IPS DF 4.7 (cell line): ENCODE measurements around the gene NXPE1.

Experiments used
- DNase-seq: peaks from one replicate; pipeline ENCODE4 v3.0.0-alpha.2; 2013; ENCODE audit warnings: low spot score; ENCODE audit errors: extremely low read depth

Gene NXPE1

DNA sequence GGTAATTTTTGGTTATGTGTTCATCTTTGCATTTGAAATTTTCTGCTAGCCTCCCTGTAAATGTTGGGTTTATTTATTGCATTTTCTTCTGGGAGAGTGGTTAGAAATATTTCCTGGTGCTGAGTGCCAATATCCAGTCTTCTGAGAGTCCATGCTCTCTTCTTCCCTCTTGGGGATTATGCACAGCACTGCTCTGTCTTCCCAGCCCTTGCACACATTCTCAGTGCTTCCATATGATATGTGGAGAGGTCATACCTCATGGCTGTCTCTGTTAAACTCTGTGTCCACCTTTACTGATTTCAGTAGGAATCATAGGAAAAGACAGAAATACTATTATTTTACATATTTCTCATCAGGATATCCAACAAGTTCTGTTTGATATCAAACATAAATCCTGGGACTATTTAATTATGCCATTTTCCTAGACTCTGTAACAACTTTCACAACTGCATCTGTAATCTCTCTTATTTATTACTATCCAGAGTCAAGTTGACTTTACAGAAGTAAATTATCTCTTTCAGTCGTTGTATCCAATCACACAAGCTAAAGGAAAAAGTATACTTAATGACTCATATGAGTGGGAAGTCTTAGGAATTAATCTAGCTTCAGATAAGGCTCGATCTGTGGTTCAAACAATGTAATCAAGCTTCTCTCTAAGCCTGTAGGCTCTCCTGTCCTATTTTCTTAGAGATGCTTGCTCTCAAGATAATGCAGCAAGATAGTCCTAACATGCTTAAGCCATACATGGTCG is 2.7 kb upstream of the NXPE1 start:
- no peak for DNase-seq

DNA sequence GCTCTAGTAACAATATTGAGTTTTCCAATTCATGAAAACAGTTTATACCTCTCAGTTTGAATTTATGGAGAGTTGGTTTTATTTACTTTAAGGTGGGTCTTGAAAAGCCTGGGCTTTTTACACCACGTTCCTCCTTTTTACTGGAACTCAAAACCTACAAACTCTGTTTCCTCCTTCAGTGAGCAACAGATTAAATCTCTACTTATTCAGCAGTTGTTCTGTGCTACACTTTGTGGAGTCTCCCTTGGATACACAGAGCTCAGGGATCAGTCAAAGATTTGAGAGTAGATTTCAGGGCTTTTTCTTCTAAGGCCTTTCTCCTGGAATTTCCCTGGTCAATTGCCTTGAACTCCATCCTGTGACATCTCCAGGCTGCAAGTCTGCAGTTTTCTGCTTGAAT is 3.5 kb downstream of the NXPE1 start:
- no peak for DNase-seq

DNA sequence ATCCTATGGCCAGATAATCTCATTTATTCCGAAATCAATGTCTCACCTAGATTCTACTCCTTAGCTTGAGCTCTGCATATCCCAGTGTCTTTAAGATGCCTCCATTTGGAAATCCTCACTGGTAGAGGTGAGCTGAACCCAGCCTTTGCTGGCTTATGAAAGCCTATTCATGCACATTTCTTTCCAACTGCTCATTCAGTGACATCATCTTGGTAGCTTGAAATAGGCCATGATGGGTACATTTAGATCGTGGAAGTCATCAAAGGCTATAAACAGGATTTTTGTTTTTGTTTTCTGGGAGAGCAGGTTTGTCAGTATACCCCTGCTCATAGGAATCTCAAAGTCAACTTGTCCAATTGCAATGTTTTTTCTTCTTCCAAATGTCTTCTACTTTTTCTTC is 6.0 kb downstream of the NXPE1 start:
- no peak for DNase-seq

DNA sequence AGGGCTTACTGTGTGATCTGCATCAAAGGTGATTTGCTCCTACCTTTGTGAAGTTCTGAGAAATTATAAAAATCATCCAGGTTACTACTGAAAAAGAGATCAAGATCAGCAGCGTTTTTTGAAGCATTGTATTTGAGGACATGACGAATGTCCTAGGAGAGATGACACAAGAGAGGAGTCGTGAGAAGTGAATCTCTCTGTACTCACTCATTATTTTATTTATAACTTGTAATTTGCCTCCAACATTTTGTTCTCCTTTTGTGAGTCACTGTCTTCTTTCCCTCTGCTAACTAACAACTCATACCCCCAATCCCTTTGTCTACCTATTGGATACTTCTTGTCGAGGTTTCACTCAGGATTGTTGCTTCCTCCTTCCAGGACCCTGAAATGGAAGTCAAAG is 8.6 kb downstream of the NXPE1 start:
- no peak for DNase-seq

DNA sequence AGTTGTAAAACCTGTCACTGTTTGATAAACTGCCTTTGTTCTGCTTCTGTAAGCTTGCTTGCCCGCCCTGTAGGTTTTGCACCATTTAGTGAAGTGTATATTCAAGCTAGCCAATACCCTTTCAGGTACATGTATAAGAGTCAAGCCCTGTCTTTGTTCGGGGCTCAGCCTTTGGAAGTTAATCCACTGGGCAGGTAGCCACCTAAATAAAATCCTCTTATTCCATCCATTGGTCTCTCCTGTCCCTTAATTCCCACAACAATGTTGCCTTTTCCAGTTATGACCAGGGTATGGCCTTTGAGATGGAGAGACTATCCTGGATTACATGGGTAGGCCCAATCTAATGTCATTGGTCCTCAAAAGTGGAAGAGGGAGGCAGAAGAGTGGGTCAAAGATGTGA is 34.0 kb downstream of the NXPE1 start:
- no peak for DNase-seq

DNA sequence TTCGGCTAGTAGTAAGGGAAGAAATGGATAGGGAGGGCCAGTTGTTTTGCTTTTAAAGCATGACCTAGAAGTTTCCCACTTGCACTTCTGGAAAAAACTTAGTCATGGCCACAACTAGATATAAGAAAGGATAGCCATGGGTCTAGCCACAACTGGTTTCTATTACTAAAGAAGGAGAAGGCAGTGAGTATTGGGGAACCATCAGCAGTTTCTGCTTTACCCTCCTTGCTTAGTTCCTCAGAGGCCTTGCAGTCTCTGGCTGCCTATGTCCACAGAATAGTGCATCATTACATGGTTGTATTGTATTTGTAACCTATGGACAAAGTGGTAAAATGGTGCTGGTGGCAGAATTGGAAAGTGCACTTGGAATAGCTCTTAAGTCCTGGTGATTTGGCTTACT is 35.6 kb downstream of the NXPE1 start:
- no peak for DNase-seq

DNA sequence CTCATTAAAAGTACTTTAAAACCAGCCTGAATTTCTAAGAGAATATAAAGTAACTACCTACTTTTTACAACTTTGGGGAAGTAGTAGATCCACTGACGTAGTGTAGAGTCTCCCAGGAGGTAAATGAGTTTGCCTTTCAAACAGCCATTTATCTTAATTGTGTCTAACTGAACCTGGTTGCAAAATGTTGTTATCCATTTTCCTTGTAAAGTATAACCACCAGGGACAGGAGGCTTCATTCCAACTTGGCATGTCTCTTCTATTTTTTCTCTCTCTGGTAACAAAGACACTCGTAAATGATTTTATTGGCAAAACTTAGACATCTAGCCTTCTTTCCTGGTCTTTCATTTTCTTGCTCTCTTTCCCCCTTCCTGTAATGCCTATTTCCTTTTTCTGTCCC is 36.9 kb downstream of the NXPE1 start:
- DNase-seq: no peak

DNA sequence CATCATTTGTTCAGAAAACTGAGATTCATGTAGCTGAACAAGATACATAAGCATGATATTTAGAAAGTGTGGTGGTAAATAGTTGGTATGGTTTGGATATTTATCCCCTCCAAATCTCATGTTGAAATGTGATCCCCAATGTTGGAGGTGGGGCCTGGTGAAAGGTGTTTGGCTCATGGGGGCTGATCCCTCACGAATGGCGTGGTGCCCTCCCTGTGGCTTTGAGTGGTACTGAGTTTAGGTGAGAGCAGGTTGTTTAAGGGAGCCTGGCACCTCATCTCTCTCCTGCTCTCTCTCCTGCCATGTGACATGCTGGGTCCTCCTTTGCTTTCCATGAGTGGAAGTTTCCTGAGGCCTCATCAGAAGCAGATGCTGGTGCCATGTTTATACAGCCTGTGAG is 48.1 kb downstream of the NXPE1 start:
- no peak for DNase-seq

DNA sequence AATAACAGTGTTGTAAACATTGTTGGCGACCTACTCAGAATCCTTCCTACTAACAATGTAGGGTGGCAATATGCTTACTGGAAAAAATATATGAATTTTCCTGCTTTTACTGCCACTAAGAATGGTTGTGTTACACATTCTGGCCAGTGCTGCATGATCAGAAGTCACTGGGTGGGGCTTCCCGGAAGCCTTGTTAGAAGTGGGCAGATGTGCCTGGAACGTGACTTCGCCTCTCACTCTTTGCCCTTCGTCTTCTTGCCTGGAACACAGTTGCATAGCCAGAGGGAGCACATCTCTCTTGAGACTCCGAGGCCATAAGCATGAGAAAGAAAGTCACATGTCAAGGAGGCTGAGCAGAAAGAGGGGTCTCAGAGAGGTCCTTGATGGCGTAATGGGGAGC is 48.6 kb downstream of the NXPE1 start:
- no peak for DNase-seq

DNA sequence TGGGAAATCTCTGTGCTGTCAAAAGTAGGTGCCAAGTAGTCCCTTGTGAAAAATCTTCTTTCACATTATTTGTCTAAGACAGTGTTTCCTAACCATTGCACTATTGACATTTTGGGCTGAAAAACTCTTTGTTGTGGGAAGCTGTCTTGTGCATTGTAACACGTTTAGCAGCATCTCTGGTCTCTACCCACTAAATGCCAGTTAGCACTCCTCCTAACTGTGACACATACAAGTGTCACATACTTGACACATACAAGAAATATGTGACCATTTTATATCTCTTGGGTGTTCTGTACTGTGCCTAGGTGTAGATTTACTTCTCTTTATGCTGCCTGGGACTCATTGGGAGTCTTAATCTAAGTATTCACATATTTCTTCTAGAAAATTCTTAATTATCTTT is 57.8 kb downstream of the NXPE1 start:
- DNase-seq: no peak

DNA sequence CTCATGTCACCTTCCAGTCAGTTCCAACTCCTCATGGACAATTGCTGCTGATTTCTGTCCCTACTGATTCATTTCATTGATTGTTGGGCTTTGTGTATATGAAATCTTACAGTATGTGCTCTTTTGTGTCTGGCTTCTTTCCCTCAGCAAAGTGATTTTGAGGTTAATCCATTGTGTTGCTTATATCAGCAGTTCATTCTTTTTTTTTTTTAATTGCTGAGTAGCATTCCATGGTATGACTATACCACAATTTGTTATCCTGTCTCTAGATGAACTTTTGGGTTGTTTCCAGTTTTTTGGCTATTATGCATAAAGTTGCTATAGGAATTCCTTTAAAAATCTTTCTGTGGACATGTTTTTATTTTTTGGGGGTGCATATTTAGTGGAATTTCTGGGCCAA is 59.9 kb downstream of the NXPE1 start:
- DNase-seq: no peak

DNA sequence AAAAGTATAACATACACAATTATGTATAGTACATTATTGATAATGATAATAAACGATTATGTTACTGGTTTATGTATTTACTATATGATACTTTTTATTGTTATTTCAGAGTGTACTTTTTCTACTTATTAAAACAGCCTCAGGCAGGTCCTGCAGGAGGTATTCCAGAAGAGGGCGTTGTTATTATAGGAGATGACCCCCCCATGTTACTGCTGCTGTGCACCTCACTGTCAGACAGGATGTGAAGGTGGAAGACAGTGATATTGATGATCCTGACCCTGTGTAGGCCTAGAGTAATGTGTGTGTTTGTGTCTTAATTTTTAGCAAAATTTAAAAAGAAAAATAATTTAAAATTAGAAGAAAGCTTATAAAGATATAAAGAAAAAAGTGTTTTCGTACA is 62.8 kb downstream of the NXPE1 start:
- no peak for DNase-seq

DNA sequence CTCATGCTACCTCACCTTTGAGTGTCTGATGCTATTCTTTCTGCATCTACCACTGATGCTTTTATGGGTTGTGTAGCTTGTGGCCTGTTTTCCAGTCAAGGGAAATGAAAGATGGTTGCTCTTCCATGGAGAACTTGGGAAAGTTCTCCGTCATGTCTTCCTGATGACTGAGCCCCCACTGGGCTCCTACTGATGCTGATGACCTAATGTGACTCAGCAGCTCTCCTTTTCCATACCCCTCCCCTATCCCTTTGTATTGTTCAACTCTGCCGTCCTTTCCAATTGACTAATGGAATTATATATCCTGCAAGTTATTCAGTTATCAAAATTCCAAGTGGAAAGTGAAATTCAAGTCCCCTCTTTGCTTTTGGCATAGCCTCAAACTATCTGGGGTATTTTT is 75.8 kb downstream of the NXPE1 start:
- DNase-seq: no peak

DNA sequence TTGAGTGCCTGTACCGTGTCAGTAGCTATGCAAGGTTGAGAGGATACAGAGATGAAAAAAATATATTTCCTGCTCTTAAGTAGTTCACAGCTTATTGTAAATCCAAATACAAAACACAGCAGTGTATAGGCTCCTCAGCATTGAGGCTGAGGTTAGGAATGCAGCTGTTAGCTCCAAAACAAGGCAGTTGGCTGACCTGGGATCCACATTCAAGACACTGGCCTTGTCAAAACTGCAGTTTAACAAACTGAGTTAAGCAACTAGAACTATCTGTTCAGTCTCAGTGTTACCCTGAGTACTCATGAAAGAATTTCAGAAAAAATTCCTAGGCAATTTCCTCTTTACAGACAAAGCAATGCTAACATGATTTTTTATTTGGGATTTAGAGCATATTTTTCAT is 77.6 kb downstream of the NXPE1 start:
- DNase-seq: no peak

DNA sequence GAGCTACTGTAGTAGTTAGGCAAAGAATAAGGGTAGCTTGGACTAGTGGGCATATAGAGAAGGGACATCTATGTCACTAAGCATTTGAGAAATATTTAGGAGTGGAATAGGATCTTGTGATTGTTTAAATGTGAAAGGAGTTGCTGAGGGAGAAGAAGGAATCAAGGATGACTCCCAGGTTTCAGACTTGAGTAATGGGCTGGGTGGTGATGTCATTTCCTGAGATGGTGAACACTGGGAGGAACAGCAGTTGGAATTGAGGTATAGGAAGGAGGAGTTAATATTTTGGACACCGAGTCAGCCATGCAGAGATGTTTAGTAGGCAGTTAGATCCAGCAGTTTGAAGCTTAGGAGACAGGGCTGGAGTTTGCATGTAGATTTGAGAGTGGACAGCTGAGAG is 80.3 kb downstream of the NXPE1 start:
- no peak for DNase-seq

DNA sequence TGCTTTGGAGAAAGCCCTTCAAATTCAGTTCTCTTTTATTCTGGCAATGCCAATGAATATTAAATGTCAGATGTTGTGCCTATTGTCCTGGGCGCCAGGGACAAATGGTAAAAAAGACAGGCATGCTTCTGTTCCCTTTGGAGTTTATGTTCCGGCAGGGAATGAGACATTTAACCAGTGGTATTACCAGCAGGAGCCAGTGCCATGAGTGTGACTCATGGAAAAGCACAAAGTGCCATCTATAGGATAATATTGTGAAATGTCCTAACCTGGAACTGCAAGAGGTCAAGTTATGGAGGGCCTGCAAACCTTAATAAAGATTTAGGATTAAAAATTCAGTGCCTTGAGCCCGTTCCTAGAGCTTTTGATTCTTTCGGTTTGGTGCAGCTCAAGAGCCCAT is 80.9 kb downstream of the NXPE1 start:
- DNase-seq: no peak

DNA sequence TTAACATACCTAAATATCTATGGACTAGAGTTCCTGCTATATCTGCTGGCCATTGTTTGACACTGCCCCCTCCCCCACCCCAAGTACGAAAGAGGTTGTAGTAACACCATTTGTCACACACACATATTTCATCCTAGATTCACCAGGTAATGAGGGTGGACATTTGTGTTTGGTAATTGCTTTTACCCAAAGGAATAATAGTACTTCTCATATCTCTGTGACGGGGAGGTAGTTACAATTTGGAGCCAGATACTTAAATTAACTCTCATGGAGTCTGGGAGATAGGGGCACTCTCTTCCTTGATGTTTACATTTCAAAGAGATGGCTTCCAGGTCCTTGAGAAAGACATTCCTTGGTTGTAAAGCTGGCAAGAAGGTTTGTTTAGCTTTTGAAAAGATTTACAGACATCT is 81.7 kb downstream of the NXPE1 start:
- no peak for DNase-seq

DNA sequence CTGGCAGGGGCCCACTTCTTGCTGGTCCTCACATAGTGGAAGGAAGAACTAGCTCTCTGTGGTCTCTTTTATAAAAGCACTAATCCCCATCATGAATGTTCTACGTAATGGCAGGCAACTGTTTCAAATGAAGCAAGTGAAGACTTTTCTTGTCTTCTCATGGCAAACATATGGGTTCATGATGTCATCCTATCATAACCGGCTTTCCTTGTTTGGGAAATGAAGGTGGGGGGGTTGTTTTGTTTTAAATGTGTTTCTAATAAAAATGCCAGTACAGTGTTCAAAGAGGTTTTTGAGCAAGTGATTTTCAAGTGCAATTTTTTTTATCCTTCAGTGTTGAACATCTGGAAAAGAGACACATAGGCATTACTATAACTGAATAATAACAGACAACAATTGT is 87.0 kb downstream of the NXPE1 start:
- DNase-seq: no peak
